ENCODE measurements around the gene FARP1.

Gene FARP1

DNA sequence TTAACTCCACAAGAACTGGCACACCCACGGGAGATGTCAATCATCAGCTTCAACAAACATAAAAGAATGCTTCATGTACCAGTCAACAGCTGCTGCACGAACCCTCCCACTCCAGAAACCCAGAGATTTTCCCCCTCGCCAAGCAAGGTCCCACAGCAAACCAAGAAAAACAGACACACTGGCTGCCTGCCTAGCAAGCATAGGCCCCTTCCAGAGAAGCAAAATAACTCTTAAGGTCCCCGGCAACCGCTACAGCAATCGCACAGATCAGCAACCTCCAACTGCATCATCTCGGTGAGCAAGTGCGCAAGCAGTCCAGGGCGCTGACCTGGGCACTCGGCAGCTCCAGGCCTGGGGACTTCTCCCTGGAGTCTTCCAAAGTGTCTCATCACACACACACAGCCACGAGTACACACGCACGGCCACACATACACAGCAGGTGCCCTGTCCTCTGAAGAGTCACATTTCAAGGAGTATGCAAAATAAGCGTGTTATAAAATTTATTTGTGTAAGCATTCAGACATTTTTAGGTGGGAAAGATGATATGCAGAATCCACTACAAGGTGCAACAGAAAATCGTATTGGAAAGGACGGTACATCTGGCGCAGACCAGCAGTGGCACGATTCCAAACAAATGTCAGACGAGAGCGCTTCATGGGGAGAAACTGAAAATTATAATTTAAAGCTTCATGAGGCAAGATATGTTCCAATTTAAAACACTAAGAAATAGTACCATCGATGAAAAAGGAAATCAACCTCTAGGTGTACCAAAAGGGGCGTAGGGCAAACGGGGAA, 309.0 kb downstream of the FARP1 start:
- no peak for DNase-seq

DNA sequence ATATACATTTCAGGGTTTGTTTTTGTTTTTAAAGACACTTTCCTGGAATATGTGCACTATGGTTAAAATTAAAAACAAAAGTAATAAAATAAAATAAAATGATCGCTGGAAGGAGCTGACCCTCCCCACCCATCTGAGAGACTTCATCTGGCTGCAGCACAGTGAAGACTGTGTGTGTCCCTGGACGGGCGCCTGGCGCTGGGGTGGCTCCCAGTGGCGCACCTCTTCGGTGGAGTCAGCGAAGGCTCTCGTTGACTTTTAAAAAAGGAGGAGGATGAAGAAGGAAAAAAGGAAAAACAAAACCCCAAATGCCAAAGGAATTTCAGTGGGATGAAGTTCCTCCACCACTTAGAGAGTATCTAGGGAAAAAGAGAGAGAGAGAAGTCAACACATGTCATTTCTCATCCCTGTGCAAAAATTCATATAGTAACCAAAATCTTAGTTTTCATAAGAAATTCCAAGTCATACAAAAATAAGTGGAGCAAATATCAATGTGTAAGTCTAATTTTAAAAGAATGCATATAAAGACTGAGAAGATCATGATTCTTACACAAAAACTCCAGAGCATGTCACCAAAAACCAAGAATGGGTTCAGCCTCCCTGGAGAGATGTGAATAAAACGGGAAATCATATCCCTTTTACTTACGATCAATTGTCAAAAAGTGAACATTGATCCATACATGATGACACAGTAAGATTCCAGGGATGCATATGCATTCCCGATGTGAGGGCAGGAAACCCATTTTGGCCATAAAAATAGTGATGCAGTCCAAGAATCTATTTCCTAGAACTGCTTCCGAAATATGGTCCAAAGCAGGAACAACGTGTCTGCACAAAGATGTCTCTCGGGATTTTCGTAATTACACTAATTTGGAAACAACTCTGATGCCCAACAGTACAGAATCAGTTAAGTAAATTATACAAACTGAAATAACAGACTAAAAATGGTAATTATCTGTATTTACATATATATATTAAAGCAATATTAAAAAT, 310.3 kb downstream of the FARP1 start:
- no peak for DNase-seq

DNA sequence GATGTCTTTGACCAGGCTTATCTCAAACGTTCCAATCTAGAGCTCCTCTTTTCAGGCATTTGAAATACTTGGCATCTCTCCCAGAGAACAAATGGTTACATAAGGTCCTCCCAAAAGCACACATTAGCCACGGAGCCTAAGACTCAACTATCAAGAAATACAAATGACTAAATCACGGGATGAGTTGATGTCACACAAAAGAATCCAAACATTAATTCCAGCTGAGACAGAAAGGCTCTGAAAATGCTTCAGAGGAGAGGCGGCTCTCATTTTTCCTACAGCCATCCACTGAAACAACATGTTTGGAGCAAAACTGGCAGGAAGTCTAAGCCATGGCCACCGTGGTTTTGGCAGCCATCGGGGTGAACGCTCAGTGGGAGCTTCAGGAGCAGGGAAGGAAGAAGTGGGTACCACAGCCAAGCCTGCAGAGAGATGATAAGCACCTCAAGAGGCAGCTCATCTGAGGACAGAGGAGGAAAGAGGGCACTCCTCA, 311.5 kb downstream of the FARP1 start:
- DNase-seq, result no peak

DNA sequence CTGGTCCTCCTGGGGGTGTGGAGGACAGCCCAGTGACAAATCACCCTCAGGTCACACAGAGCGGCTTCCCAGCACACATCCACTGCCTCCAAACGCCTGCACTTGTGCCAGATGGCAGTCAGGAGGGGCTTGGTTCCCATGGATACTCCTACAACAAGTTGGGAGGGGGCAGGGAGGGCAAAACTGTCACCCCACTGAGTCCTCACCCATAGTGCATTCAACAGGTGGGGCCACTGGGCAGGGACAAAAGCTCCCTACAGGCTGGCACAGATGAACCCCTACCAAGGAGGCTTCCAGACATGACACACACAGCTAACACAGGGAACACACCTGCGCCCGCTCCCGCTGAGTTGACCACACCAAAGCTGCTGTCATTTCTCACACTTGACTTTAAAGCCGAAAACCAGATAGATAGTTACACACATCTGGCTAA, 313.5 kb downstream of the FARP1 start:
- DNase-seq, result no peak

DNA sequence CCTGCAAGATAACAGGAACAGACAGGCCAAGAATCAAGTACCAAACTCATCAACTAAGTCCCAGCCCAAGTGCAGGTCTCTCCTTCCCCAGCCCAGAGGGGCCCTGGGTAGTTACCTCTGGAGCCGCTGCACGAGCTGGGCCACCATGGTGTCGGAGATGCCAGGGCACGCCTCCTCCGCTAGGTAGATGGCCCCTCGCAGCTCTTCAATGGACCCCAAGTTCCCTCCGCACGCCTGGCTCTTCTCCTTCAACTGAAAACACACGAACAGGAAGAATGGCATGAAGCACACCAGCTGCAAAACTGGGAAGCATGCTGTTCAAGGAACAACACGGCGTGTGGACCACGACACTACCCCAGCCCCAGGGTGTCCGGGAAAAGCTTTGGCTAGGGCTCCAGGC, 314.2 kb downstream of the FARP1 start:
- DNase-seq, result no peak

DNA sequence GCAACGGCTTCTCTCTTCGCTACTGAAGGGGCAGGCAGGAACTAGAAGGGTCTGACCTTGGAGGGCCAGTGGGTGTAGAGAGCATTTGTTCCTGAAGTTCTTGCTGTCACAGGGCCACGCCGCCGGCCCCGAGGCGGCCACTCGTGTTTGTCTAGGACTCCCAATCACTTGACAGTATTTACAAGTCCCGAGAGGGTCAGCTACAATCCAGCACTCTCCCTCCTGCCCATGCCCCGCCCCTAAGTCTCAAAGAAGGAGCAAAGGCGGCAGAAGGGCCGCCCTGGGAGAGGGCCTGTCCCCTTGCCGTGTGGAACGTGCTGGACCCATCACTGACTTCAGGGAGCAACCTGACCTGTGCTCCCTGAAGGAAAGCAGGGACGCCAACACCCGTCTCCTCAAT, 315.5 kb downstream of the FARP1 start:
- DNase-seq, result no peak

DNA sequence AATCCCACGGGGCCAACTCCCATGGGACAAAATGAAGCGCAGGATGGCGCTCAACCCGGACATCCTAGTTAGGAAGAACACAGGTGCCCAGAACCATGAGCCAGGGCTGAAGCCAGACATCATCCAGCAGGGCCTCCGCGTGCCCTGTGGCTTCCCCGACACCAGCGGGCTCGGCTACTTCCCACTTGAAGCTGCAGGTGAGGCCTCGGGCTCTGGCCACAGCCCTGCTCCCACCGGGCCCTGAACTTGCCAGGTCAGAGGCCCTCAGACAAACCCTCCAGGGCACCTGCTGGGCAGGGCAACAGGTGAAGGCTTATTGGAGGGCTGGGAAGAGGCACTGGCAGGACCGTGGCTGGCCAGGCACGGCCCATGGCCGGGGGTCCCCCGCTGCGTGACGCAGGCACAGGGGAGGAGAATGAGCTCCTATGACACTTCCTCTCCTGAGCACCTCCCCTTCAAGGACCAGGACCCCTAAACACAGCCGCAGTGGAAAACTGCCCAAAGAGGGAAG, 316.3 kb downstream of the FARP1 start:
- DNase-seq, result no peak

DNA sequence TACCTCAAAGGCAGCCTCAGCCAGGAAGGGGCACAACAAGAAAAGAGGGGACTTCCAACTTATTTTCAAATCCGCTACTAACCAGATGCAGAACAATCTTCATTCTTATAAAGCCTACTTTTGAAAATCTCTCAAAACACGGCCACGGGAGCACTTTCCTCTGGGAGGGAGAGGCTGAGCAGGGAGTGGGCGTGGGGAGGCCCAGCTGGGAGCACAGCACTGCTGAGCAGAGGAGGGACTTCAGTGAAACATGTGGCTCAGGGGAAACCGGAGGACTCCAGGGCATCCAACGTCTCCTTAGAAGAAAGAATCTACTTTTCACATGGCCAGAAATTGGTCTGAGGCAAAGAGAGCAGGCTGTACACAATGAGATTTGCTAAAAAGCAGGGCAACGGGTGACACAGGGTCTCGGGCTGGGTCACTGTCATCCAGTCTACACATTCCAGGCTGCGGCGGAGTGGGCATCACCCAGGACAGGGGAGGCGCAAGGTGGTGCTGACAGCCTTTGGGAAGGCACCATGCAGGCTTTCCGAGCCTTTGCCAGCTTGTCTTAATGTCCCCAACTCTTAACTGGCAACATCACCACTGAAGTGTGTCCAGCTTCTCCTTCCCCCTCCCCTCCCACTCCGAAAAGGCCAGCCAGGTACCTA, 317.0 kb downstream of the FARP1 start:
- DNase-seq, result no peak

DNA sequence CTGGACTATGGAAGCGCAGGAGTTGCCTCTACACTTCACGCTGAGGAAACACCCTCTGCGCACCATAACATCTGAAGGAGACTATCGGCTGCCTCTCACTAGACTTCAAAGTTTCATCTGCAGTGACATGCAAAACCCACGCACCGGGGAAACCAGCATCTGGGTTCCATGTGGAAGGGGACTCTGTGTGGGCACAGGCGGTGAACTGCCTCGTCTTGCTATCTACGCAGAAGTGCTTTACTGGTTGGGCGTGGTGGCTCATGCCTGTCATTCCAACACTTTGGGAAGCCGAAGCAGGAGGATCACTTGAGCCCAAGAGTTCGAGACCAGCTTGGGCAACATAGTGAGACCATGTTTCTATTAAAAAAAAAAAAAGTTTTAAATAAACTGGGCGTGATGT, 317.6 kb downstream of the FARP1 start:
- DNase-seq, result no peak

DNA sequence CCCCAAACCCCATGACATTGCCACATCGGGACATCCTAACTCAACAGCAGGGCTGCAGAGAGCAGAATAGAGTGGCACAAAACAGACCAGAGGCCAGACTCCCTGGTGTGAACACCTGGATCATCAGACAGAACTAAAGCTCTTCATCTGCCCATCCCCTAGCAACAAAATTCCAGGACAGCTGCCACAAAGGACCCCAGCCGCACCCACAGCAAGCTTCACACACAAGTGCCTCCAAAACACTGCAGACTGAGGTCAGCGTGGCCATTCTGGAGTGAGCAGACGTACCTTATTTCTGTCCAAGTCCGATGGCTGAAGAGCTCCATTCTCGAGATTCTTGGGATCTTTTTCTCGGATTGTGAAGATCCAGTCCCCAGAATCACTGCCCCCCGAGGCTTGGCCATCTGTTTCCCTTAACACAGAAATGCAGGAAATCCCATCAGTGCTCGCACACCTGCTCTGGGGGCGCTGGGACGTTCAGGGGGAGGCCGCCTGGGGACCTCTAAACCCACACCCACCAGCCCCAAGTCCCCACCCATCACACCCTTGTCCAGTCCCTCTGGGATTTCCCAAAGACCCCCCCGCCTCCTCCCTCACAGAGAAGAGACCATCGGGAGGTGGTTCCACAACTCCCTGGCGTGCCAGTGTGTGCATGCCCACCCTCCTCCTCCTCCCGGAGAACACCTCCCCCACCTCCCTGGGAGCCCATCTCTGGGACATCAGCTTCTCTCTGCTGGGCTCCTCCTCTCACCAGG, 318.8 kb downstream of the FARP1 start:
- no peak for DNase-seq

DNA sequence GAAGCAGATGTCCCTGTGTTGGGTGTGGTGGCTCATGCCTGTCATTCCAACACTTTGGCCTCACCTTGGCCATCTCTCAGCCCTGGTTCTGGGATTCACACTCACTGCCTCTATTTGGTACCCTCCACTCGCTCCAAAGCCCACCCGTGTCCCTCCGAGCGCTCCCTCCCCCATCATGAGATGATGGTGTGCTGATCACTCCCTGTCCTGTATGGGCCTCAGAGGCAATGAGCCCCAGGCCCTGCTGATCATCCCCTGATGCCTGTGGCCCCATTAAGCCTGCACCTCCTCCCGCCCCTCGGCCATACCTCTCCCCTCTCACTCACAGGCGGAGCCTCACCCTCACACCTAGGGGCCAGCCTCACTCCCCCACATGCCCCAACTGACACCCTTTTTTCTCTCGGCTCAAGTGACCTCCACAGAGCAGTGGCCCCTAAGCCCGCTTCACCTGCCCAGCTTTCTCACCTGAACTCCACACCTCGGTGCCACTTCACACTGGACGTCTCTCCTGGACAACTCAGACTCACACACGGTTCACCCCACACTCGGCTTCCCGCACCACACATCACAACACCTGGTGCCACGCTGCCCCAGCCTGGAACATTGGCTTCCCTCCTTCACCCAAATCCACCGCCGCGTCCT, 319.5 kb downstream of the FARP1 start:
- no peak for DNase-seq

DNA sequence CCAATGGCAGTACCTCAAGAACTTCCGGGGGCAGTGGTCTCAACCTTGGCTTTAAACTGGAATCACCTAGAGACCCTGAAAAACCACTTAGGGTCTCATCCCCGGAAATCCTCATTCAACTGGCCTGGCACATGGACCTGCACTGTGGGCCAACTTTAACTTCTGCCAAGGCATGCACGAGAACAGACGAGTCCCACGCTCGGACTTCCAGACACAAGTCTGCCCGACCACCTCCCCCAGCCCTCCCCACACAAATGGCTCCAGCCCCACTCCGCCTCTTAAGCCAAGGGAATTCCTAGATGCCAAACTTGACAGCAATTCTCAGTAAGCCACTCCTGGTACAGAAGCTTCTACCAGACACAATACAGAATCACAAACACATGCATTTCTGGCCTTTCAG, 320.1 kb downstream of the FARP1 start:
- DNase-seq, result no peak

DNA sequence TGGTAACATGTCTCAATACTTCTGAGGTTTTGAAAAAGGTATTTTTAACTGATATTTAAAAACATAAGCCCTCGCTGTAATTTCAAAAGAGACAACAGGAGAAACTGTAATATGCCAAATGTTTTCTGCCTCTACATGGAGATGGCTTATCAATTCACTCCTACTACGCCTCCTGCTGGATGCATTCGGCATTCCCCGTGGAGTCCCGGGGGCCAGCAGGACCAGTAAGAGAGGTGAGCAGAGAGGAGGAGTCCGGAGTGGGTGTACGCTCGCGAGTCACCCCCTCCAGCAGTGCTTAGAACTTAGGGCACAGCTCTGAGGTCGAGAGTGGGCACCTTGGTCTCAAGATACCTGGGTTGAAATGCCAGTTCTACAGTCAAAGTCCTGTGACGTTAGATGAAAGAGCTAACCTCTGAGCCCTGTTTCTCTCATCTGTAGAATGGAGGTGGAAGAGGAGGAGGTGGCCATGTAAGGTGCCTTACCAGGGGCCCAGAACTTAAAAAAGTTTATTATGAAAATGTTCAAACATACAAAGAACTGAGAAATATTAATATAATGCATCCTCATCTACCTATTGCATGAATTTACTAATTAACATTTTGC, 323.8 kb downstream of the FARP1 start:
- DNase-seq, result peak; percentile 84

DNA sequence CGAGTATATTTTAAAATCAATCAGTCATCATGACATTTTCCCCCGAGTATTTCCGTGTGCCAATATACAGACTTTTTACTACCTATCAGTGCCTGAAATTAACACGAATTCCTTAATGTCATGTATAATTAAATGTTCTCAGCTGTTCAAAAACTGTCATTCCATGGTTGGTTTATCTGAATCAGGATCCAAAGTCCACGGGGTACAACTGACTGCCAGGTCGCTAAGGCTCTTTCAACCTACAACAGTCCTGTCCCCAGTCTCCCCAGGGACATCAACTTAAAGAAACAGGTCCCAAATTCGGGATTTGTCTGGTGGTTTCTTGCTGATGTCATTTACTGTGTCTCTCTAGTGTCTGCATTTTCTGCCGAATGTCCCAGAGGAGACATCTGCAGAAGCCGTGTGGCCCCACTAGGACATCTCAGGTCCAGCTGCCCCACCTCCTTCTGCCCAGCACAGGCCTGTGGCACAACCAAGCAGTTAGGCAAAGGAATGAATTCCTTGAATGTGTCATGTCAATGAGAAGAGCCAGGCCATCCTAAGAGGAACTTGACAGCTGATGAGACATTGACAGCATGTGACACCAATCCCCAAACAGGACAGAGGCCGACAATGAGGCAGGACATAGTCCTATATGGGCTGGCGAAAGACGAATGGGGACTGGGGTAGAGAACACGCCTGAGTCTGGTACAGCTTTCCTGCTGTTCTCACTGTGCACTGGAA, 324.5 kb downstream of the FARP1 start:
- no peak for DNase-seq

DNA sequence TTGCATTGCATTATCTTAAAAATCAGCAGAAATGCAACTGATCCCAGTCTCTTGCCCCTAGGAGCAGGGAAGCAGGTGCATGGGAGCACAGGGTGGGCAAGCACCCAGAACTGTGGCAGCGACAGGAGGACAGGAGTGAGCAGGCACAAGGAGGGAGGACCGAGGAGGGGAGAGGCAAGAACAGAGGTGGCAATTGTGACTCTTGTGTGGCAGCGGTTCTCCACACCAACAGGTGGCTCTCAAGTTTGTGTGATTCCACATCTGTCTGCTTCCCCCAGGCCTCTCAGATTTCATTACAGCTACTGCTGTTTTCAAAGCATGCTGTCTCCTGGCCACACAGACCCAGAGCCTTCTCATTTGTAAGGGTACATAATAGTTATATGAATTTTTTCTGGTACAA, 325.5 kb downstream of the FARP1 start:
- peak; percentile 44 for DNase-seq

DNA sequence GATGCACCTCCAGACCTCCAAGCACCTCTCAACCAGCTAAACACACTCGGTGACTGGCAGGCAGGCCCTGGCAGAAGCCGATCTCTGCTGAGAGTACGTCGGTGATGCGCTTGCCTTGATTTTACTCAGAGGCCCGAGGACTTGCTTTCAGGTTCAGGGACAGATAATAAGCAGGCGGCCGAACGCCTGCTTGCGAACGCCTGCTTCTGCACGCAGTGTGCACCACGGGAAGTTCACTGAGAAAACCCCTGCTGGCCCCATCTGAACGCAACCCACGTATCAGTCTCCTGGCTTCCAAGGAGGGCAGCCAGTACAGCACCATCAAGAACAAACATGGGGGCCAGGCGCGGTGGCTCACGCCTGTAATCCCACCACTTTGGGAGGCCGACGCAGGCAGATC, 326.0 kb downstream of the FARP1 start:
- DNase-seq, result peak; percentile 46

DNA sequence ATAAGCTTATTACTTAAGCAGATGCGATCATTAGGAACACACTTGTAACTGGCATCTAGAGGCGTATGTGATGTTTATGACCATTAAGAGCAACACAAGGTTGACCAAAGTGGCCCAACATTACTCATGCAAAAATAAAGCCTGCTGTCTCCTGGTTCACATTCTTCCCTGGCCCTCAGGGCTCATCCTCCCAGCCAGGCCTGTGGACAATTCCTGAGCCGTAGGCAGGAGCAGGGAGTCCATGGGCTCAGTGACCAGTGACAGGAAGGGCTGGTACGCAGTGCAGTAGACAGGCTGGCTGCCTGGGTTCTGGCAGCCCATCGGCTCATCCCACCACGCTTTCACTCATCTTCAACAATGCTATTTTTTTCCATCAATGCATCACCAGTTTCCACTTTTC, 328.0 kb downstream of the FARP1 start:
- no peak for DNase-seq

DNA sequence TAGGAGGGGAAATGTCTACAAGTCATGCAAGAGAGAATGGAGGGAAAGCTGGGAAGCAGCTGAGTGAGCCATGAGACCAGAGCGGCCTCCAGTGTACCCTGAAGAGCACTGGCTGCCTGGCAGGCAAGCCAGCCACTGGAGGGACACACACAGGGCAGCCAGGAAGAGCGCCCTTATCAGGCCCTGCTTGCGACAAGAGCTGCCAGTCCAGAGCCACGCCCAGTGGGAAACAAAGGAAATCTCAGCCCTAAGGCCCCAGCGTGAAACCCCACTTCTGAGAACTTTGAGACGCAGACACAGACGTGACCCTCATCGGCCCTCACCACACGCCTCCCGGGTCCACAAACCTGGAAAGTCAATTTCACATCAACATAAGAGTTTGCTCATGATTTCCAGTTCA, 329.0 kb downstream of the FARP1 start:
- no peak for DNase-seq

DNA sequence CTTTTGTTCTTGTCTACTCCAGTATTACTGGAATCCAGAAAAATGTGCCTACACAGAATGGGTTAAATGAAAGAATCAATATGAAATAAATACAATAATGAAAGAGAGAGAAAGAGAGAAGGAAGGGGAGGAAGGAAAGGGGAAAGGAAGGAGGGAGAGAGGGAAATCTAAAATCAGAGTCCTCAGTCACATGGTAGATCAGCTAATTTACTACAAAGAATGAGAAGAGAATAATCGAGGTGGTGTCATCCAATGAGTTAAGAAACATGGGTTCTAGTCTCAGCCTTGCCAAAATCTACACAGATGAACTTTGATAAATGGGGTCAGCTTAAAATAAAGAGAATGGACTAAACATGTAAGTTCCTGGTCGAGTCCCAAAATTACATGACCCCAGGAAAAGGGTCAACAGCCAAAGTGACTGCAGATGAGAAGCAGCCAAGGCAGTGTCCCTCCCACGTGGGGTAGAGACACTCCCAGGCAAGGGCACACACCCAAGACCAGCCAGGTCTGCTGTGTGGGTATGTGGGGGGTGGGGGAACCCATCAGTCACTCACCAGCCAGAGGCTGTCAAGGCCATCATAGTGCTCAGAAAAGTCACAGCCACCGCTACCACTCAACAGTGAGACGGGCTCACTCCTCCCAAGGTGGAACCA, 330.4 kb downstream of the FARP1 start:
- DNase-seq, result no peak

DNA sequence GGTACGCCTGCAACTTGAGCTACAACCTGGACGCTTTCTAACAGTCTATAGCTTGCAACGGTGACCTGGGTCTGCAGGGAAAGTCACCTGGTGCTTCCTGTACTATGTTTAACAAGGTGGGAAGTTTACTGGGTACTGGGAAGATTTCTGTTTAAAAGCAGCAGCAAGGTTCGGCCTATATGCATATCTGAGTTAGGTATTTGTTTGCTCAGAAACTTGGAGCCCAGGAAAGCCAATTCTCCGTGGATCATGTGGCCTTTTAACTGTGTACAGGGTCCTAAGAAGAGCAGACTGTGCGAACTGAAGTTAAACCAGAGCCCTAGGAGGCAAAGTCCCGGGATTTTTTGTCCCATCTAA, 330.9 kb downstream of the FARP1 start:
- DNase-seq, result no peak
